Dermis blood vessel endothelial cell (primary cell): ENCODE measurements around the gene RAB2B. TPM values are rescaled to one million over a fixed set of nuclear protein-coding genes. Genes with fewer than 3 reads are reported as not detected.
A peak's percentile ranks its signal among the peaks of the same experiment; 100 is the strongest.

Experiments
- DNase-seq: peaks from one replicate; pipeline ENCODE4 v3.0.0; 2010
- total RNA-seq: library from RNA; depleted of rRNA; stranded (reverse); fragments of >200 nt; gene quantifications from 2 replicates; pipeline ENCODE4 v1.2.3, GENCODE V29; 2014

The RAB2B gene
- total RNA-seq, result 34.5 and 40.5 TPM in 2 replicates

- DNase-seq, result peak; percentile 99
Observed at GRCh38 chr14:21476925-21477681, at the start of gene RAB2B, which contains the start of gene TOX4. TSS of gene RAB2B (minus strand) at chr14:21476959. CDS start at chr14:21476872, 87 bp downstream. TSS of gene TOX4 (plus strand) at chr14:21477195. CDS start at chr14:21477279, 84 bp downstream.

- DNase-seq, result peak; percentile 30
Observed at GRCh38 chr14:21525962-21526671, 49.4 kb upstream of the RAB2B start, which contains the start of gene SALL2. TSS of gene SALL2 (minus strand) at chr14:21526346. CDS start at chr14:21526127, 219 bp downstream.

- no peak for DNase-seq
Observed at GRCh38 chr14:21525571-21525961, 48.8 kb upstream of the RAB2B start.

GRCh38 chr14:21524575-21525490 lies 48.1 kb upstream of the RAB2B start:
- no peak for DNase-seq

DNA sequence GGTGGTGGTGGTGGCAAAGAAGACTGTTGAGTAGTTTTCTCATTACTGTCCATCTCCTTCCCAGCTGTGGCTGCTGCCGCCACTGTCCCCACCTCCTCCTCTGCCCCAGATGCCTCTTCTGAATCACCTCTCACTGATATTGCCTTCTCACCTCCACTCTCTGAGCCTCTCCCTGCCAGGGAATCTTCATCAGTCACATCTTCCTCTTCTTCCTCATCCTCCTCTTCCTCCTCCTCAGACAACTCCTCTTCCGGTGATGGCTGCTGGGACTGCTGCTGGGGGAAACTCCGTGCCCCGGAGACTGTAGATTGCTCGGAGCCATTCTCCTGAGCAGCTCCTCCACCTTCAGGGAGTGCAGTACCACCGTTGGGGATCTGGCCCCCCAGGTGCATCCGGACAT lies 46.4 kb upstream of the RAB2B start:
- no peak for DNase-seq

GRCh38 chr14:21521501-21521900 lies 44.7 kb upstream of the RAB2B start:
- DNase-seq, result no peak

- DNase-seq, result no peak
Observed at GRCh38 chr14:21520767-21521166, 44.0 kb upstream of the RAB2B start.

DNA sequence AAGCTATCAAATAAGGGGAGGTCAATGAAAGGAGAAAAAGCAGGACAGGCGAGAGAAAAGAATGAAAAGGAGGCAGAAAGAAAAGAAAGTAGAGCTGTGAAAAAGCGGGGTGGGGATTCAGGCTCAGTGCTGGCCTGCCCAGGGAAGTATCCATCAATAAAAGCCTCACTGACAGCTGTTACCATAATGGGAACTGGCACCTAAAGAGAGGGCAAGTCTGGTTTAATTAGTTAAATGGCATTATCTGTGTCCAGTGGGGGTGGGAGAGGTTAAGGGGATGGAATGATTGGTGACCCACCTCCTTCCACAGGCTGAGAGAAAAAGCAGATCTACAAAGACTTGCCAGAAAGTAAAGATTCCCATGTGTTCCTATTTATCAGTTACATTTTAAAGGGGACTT lies 42.0 kb upstream of the RAB2B start:
- DNase-seq, result no peak

- no peak for DNase-seq
Observed at GRCh38 chr14:21514341-21514740, 37.6 kb upstream of the RAB2B start.

DNA sequence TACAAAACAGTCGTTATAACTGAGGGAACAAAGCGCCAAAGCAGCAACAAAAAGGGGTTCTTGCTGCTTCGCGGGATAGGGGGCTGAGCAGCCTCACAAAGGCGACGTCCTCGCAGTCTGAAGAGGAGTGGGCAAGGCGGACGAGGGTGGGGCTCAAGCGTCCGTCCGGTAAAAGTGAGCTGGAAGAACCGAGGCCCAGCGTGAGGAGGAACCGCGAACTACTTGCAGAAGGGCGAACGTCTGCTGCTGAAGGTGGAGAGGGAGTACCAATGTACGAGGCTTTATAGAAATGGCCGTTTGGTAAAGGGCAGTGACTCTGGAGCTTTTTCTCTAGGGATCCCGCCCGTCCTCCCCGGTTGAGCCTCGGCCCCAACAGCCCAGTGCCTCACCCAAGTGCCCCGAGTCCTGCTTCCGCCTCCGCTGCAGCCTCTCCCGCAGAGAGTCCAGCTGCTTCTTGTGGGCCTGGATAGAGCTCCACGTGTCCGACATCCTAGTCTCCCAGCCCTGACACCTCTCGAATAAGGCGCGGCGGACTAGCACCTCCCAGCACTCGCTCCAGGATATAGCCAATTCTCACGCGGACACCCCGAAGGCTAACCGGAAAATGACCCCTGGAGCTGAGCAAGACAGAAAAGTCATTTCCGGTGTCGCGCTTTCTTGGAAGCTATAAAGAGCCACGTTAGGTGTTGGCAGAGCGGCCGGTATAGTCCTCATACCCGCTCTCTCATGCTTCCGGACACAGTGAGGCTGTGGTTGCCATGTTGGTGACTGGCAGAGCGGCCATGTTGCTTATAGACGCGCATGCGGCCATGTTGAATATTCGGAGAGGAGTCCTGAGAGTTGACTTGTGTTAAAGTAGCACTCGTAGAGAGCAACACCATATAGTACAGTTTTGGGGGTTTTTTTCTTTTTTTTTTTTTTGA lies 34.2 kb upstream of the RAB2B start, which contains the start of gene METTL3:
TSS of gene METTL3 (minus strand) at position 606 of the 923 bp plus-strand sequence. CDS start at position 489, 117 bp downstream.
- peak; percentile 100 for DNase-seq

- no peak for DNase-seq
Observed at GRCh38 chr14:21509432-21510143, 32.8 kb upstream of the RAB2B start.

GRCh38 chr14:21506557-21506956 lies 29.8 kb upstream of the RAB2B start:
- DNase-seq, result no peak

GRCh38 chr14:21505012-21505553 lies 28.3 kb upstream of the RAB2B start:
- no peak for DNase-seq

DNA sequence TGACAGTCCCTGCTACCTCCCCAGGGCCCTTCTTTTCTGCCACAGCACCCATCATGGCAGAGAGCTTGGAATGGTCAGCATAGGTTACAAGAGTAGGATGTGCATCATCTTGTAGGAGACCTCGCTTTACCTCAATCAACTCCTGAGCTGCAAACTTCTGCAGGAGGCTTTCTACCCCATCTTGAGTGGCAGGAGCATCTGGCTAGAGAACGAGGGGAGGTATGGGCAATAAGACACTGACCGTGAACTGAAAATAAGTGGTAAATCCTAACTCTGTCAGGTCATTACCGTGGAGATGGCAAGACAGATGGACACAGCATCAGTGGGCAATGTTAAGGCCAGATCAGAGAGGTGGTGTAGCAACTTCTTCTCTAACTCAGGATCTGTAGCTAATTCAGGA lies 26.6 kb upstream of the RAB2B start:
- DNase-seq, result no peak

DNA sequence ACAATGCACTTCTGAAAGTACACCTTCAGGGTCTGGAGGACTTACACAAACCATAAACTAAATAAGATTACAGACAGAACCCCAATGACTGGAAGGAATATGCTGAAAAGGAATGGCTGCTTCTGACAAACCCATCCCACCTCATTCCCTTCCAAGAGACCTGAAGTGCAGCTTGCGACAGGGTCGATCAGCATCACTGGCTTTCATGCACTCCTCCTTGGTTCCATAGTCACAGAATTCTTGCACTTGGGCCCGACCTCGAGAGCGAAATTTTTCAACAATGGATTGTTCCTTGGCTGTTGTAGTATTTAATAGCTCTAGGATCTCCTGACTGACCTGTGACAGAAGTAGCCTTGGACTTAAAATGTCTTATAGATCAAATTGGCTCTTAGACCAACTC lies 24.8 kb upstream of the RAB2B start:
- no peak for DNase-seq

DNA sequence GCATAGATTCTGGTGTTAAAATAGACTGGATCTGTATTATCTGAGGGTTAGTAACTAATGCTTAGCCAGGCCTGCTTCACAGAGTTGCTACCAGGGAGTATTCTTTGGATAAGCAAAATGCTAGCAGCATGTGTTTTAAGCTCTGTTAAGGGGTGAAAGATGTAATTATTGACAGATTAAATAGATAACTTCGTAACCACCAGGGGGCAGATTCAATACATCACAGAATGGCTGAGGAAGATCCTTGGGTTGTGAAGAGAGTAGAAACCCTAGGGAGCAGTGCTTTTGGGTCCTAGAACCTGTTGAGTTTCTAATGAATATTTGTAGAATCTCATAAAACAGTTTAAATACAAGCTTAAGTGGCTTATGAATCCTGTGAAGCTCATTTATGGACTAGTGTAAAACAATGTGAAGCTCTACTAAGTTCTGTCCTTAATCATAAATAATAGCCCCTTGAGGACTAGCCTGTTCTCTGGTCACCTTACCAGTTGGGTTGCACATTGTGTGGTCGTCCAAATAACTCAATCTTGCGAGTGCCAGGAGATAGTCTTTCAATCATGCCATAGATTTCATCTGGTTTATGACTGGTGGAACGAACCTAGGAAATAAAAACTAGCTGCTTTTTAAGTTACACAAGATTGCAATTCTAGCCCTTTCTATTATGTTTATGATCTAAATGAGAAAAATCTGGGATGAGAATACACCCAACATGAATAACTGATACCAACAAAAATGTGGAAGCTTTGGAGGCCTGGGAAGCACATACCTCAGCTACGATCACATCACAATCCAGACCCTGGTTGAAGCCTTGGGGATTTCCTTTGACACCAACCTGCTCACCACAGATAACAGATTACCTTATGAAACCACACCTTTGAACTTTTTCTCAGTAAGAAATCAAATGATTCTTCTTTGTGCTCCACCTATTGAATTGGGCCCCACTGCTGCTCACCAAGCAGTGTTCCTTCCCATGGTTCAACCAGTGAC lies 22.1 kb upstream of the RAB2B start:
- DNase-seq, result peak; percentile 71

- DNase-seq, result no peak
Observed at GRCh38 chr14:21496453-21496852, 19.7 kb upstream of the RAB2B start.

DNA sequence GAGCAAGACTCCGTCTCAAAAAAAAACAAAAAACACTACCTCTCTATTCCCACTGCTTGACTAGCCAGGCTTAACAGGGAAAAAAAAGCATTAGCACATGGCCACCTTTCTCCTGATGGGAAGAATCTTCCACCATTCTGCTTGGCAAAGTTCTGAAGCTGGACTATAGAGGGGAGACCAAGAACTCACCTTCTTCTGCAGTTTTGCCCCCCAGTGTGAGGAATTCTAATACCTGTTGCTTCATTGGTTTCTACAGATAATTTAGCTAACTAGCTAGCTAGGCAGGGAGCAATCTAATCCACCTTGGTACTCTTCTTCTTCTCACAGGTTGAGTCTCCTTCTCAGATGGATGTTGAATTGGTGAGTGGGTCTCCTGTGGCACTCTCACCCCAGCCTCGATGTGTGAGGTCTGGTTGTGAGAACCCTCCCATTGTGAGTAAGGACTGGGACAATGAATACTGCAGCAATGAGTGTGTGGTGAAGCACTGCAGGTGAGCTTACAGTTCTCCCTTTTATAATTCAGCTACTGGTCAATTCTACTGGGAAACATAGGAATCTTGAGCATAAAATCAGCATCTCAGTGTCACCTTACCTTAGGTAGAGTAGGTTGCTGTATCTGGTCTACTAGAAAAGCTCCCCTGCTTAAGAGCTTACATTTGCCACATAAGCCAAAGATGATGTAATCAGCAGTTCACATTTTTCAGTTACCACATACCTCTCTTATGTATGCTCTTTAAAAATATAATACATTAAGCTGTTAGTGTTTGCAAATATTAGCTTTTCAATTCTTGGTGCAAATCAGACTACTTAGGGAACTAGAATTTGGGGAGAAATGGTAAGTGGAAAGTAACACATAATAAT lies 18.4 kb upstream of the RAB2B start:
- no peak for DNase-seq
